Testis (tissue), 3 donors: Measurements from ENCODE around the gene SGSM1. TPM values are rescaled to one million over a fixed set of nuclear protein-coding genes. Genes with fewer than 3 reads are reported as not detected.
"Not testable (repeated sequence)": the region's sequence is repeated elsewhere in the genome, so short reads cannot be mapped to it uniquely, and the experiment has no call there.

Experiments used
- DNase-seq: peaks from one replicate; pipeline ENCODE4 v3.0.0-alpha.2; 2019
- H3K27ac ChIP-seq, 2 donors: fragments of 200-600 bp; sonication (generic); one replicate each; pipeline ENCODE4 v1.5.1; 2019
- H3K27me3 ChIP-seq: fragments of 200-600 bp; sonication (generic); one replicate; pipeline ENCODE4 v1.5.1; 2019
- H3K36me3 ChIP-seq: fragments of 200-600 bp; sonication (generic); one replicate; pipeline ENCODE4 v1.5.1; 2017; ENCODE audit warnings: low read depth; ENCODE audit errors: missing control alignments
- H3K4me1 ChIP-seq: fragments of 200-600 bp; sonication (generic); one replicate; pipeline ENCODE4 v1.5.1; 2019
- H3K4me3 ChIP-seq, 2 donors: fragments of 200-600 bp; sonication (generic); one replicate each; pipeline ENCODE4 v1.5.1; 2017 to 2019
- H3K9me3 ChIP-seq: fragments of 200-600 bp; sonication (generic); one replicate; pipeline ENCODE4 v1.5.1; 2017
- CTCF ChIP-seq, 3 experiments: fragments of 450-650 bp in 2 of 3; fragments of 200-600 bp in 1 of 3; sonication (generic) in 1 of 3; IDR thresholded peaks; one replicate each; pipeline ENCODE4 v1.5.1; 2016 to 2019; ENCODE audit warnings: antibody characterized with exemption in 3 of 3, mild to moderate bottlenecking in 2 of 3, moderate library complexity in 1 of 3
- POLR2A ChIP-seq: fragments of 450-650 bp; IDR thresholded peaks from one replicate; pipeline ENCODE4 v1.6.1; 2017; ENCODE audit warnings: antibody characterized with exemption, mild to moderate bottlenecking, moderate library complexity
- WGBS, 2 donors: methylation state at CpG; one replicate each; pipeline ENCODE4 v1.1.5; 2018; 5-methylcytosine and 5-hydroxymethylcytosine counted together
- intact Hi-C: fragments of 100-400 bp; cut with DNase I; formaldehyde crosslinking; loops from one replicate; pipeline ENCODE4 v1.15.1; 2023; ENCODE audit warnings: low total_unique reads
- polyA plus RNA-seq: library from polyadenylated mRNA; stranded (reverse); fragments of 350-450 nt; fragmentation: Illumina TruSeq; extraction: RNeasy Lipid Tissue Mini Kit (QIAGEN cat#74804); gene quantifications from one replicate; pipeline ENCODE4 v1.2.3, GENCODE V29; 2014; ENCODE audit warnings: low read depth, low replicate concordance; ENCODE audit not compliant: insufficient read depth
- total RNA-seq, 2 donors: library from RNA; depleted of rRNA; stranded (reverse); fragments of >200 nt; gene quantifications; one replicate each; pipeline ENCODE4 v1.2.3, GENCODE V29; 2016

Gene SGSM1
- total and polyA plus RNA-seq, 3 donors from 2014 or later = 5.1 to 8.4 (median 7.9) TPM

- no peak overlapping the region for H3K4me3 ChIP-seq
- H3K36me3 ChIP-seq = no peaks in the 10 kb centered on the region
- no peaks in the 10 kb centered on the region for H3K4me1 ChIP-seq
- 44 to 51% methylated on average over 7 of the region's 7 CpGs for WGBS, 2 donors
- peak; percentile 77 for DNase-seq
- H3K27ac ChIP-seq = no peak overlapping the region
- intact Hi-C loops = no loop called here
- no peaks in the 10 kb centered on the region for H3K27me3 ChIP-seq
- H3K9me3 ChIP-seq = no peaks in the 10 kb centered on the region
- TF ChIP-seq CTCF (IDR thresholded peaks at IDR 0.05) (no peak), POLR2A (no peak)
Measured at GRCh38 chr22:24894998-24895397, 89.0 kb downstream of the SGSM1 start.

GRCh38 chr22:24901448-24901847 lies 95.4 kb downstream of the SGSM1 start:
- 86 to 94% methylated on average over 2 of the region's 2 CpGs for WGBS, 2 donors
- TF ChIP-seq POLR2A = no peak
- no peak for TF ChIP-seq CTCF (IDR thresholded peaks at IDR 0.05)
- no peak for DNase-seq
- no peaks in the 10 kb centered on the region for H3K27me3 ChIP-seq
- H3K4me1 ChIP-seq = no peaks in the 10 kb centered on the region
- H3K36me3 ChIP-seq = no peaks in the 10 kb centered on the region
- intact Hi-C loops = no loop called here
- H3K9me3 ChIP-seq = no peaks in the 10 kb centered on the region
- H3K4me3 ChIP-seq = no peak overlapping the region
- no peak overlapping the region for H3K27ac ChIP-seq

GRCh38 chr22:24905909-24906308 lies 99.9 kb downstream of the SGSM1 start:
- Histone ChIP-seq H3K9me3 (no peaks in the 10 kb centered on the region), H3K36me3 (no peaks in the 10 kb centered on the region), H3K4me3 (no peak overlapping the region), H3K4me1 (no peaks in the 10 kb centered on the region), H3K27me3 (no peaks in the 10 kb centered on the region), H3K27ac (no peak overlapping the region)
- WGBS, 2 donors = 85 to 100% methylated on average over 1 of the region's 1 CpG
- no peak for DNase-seq
- intact Hi-C loops = no loop called here
- TF ChIP-seq POLR2A (no peak), CTCF (IDR thresholded peaks at IDR 0.05) (no peak)

GRCh38 chr22:24907101-24907500 lies 101.1 kb downstream of the SGSM1 start:
- H3K4me1 ChIP-seq, H3K36me3 ChIP-seq, H3K27me3 ChIP-seq, intact Hi-C loops, H3K9me3 ChIP-seq, H3K27ac ChIP-seq, DNase-seq, H3K4me3 ChIP-seq: not testable (repeated sequence)
- 95 to 100% methylated on average over 3 of the region's 3 CpGs for WGBS, 2 donors

GRCh38 chr22:24920029-24920428 lies 114.0 kb downstream of the SGSM1 start:
- DNase-seq = no peak
- H3K27me3 ChIP-seq = no peaks in the 10 kb centered on the region
- H3K27ac ChIP-seq = no peak overlapping the region
- intact Hi-C loops = no loop called here
- no peaks in the 10 kb centered on the region for H3K36me3 ChIP-seq
- no peak for TF ChIP-seq POLR2A
- TF ChIP-seq CTCF (IDR thresholded peaks at IDR 0.05) = no peak
- H3K9me3 ChIP-seq = no peaks in the 10 kb centered on the region
- WGBS, 2 donors = 95 to 98% methylated on average over 4 of the region's 4 CpGs
- no peak overlapping the region for H3K4me3 ChIP-seq
- no peaks in the 10 kb centered on the region for H3K4me1 ChIP-seq
